ENCODE measurements around the gene ACSF2.
"Not testable (repeated sequence)": the region's sequence is repeated elsewhere in the genome, so short reads cannot be mapped to it uniquely, and the experiment has no call there.

Gene ACSF2

DNA sequence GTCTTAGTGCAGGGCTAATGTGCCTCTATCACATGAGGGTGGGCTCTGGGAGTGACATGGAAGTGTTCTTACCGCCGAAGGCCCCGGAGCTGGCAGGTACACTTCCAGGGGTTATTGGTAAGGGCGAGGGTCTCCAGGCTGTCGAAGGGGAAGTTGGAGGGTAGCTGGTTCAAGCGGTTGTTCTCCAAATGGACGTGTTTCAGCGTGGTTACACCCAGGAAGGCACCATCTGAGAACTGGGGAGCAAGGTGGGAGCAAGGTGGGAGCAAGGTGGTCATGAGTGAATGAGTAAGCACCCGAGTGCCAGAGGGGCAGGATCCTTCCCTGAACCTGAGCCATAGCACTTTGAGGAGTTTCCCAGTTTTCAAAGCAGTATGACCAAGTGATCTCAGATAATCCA lies 39.6 kb downstream of the ACSF2 start:
- no peak for DNase-seq

- DNase-seq = peak; percentile 24
These were observed 40.5 kb downstream of the ACSF2 start for GRCh38 chr17:50466371-50467113.

DNA sequence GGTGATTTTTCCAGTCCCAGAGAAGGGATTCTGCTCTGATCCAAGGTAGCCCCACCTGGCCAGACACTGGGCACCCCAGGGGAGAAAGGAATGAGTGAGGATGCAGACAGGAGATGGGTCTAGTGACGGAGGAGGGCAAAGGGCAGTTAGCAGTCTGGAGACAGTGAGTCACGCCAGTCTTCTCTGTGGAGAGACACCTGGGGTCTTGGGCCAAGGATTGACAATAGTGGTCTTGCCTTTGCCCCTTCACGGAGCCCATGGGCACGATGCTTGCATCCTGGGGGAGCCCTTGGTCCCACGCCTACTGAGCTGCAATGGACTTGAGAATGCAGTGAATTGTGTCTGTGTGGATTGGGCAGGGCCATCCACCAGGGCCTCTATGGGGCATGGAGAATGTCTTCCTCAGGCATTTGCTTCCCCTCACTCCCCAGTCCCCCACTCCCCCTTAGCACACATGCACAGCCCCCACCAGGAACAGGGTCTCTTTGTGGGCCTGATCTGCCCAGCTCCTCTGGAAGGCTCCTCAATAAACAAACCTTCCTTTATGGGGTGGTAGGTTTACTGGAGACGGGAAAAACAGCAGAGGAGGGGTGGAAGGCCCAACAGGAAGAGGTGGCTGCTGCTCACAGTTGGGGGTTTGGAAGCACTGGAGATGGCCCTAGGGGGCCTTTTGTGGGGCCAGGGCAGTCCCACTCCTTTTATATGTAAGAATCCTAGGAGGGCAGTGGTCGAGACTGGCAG lies 41.3 kb downstream of the ACSF2 start:
- no peak for DNase-seq

- no peak for DNase-seq
These were observed 41.9 kb downstream of the ACSF2 start for GRCh38 chr17:50467855-50468303.

DNA sequence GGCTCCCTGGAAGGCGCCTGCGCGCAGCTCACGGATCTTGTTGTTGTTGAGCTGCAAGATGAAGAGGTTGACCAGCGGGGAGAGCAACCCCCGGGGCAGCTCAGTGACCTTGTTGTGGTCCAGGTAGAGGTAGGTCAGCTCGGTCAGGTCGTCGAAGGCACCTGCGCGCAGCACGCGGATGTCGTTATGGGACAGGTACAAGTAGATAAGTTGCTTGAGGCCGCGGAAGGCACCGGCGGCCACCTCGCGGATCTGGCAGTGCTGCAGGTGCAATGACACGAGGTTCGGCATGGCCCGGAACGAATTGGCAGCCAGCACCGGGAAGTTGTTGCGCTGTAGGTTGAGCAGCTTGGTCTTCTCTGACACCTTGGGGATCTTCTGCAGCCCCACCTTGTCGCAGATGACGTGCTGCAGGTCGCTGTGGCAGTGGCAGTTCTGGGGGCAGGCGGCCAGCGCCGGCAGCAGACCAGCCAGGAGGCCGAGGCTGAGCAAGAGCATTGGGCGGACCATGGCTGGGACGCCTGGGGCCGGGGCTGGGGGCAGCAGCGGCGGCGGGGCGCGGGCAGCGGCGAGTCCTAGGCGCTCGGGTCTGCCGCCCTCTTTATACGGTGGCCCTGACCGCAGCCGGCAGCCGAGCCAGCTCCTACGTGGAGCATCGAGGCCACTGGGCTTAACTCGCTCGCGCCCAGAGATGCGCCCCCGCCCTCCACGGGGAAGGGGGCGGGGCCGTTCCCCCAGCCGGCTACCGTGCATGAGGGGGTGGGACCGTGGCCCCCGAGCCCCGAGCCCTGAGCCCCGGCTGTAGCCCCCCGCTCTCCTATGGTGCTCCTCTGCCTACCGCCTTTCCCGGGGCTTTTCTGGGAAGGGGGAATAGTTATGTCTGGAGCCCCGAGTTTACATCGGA lies 42.5 kb downstream of the ACSF2 start, which contains the start of gene CHAD:
Gene CHAD, minus strand, starts transcription at position 577 of the 904 bp plus-strand sequence. Its CDS starts 67 bp downstream, at position 510.
- DNase-seq = no peak

- DNase-seq = peak; percentile 12
These were observed 43.2 kb downstream of the ACSF2 start for GRCh38 chr17:50469208-50469605.

DNA sequence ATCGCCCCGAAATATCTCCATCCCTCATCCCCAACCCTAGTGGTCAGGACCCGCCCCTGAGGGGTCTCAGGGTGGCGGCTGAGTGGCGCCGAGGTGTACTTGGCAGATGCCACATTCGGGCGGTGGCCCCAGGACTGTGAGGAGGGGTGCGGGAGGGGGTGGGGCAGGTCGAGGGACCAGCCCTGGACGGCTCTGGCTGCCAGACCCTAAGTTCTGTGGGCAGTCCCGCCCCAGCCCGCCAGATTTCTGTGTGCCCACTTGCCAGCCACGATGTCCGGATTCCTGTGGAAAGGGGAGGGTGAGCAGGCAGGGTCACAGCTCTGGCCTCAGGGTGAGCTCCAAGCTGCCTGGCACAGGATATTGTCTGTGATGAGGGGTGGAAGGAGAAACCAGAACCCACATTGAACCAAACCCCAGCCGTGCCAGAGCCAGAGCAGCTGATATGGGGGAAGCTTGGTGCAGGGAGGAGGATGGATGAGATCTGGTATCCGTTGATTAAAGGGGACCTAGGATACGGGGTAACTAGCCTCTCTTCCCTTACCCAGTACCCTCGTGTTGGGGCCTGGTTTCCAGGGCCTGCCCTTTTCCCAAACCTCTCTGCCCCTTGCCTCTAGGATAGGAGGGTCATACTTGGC lies 43.8 kb downstream of the ACSF2 start:
- DNase-seq = no peak

- no peak for DNase-seq
These were observed 44.4 kb downstream of the ACSF2 start for GRCh38 chr17:50470426-50470825.

GRCh38 chr17:50471009-50471905 lies 45.2 kb downstream of the ACSF2 start:
- DNase-seq = no peak

DNA sequence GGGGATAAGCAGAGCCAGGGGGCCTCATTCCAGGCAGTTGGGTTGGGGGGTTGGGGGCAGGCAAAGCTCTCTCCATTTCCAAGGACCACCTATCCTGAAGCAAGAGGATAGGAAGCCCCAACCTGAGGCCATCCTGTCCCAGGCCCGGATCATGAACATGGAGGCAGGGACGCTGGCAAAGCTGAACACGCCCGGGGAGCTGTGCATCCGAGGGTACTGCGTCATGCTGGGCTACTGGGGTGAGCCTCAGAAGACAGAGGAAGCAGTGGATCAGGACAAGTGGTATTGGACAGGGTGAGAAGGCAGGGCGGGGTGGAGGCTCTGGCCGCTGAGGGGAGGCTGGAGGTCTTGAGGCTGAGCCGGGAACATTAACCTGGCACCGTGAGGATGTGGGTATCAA lies 46.3 kb downstream of the ACSF2 start:
- DNase-seq = no peak

DNA sequence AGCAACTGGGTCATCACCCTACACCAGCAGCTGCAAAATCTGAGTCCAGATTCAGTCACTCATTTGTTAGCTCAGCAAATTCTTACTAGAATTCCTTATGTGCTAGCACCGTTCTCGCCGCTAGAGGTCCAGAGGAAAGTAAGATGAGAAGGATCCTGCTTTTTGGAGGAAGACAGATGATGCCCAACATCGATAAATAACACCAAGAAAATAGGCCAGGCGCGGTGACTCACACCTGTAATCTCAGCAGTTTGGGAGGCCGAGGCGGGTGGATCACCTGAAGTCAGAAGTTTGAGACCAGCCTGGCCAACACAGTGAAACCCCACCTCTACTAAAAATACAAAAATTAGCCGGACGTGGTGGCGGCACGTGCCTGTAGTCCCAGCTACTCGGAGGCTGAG lies 46.7 kb downstream of the ACSF2 start:
- DNase-seq = not testable (repeated sequence)

DNA sequence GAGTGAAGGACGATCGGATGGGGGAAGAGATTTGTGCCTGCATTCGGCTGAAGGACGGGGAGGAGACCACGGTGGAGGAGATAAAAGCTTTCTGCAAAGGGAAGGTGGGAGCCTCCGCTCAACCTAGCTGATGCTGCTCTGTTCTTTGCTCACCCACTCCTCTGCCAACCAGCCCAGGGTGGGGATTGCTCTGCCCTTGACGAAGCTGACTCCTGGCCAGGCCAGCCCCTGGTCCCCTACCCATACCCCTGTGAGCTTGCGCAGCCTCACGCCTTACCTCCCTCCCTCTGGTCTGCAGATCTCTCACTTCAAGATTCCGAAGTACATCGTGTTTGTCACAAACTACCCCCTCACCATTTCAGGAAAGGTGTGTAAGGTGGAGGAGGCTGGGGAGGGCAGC lies 47.9 kb downstream of the ACSF2 start:
- DNase-seq = no peak

DNA sequence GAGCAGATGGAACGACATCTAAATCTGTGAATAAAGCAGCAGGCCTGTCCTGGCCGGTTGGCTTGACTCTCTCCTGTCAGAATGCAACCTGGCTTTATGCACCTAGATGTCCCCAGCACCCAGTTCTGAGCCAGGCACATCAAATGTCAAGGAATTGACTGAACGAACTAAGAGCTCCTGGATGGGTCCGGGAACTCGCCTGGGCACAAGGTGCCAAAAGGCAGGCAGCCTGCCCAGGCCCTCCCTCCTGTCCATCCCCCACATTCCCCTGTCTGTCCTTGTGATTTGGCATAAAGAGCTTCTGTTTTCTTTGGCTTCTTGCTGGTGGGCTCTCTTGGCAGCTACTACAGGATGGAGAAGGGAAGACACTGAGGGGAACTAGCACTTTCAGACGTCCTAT lies 48.5 kb downstream of the ACSF2 start:
- DNase-seq = no peak

DNA sequence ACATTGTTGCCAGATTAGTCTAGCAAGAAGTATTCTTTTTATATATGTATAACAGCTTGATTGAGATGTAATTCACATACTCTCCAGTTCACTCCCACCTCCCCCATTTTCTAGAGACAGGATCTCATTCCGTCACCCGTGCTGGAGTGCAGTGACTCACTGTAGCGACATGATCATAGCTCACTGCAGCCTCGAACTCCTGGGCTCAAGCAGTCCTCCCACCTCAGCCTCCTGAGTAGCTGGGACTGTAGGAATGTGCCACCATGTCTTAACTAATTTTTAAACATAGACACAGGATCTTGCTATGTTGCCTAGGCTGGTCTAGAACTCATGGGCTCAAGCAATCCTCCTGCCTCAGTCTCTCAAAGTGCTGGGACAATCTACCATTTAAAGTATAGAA lies 49.3 kb downstream of the ACSF2 start:
- DNase-seq = no peak

- not testable (repeated sequence) for DNase-seq
These were observed 49.9 kb downstream of the ACSF2 start for GRCh38 chr17:50475775-50476544.

DNA sequence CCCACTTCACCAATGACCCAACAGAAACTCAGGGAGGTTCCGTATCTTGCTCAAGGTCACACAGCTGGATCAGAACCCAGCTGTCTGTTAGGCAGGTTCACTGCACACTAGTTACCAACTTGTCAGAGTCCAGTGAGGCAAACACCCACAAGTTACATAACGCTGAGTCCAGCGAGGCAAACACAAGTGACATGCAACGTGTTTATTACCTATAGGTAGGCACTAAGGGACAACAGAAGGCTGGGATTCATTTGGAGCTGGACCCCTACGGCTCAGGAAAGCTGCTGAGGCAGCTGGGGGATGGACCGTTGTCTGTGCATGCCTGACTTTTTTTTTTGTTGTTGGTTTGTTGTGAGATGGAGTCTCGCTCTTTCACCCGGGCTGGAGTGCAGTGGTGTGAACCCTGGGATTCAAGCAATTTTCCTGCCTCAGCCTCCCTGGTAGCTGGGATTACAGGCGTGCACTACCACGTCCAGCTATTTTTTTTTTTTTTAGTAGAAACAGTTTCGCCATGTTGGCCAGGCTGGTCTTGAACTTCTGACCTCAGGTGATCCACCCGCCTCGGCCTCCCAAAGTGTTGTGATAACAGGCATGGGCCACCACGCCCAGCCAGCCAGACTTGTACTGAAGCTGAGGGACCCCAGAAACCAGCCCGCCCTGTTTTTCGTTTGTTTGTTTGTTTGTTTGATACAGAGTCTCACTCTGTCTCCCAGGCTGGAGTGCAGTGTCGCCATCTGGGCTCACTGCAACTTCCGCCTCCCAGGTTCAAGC lies 50.7 kb downstream of the ACSF2 start:
- DNase-seq = no peak

- no peak for DNase-seq
These were observed 52.0 kb downstream of the ACSF2 start for GRCh38 chr17:50477976-50478375.

DNA sequence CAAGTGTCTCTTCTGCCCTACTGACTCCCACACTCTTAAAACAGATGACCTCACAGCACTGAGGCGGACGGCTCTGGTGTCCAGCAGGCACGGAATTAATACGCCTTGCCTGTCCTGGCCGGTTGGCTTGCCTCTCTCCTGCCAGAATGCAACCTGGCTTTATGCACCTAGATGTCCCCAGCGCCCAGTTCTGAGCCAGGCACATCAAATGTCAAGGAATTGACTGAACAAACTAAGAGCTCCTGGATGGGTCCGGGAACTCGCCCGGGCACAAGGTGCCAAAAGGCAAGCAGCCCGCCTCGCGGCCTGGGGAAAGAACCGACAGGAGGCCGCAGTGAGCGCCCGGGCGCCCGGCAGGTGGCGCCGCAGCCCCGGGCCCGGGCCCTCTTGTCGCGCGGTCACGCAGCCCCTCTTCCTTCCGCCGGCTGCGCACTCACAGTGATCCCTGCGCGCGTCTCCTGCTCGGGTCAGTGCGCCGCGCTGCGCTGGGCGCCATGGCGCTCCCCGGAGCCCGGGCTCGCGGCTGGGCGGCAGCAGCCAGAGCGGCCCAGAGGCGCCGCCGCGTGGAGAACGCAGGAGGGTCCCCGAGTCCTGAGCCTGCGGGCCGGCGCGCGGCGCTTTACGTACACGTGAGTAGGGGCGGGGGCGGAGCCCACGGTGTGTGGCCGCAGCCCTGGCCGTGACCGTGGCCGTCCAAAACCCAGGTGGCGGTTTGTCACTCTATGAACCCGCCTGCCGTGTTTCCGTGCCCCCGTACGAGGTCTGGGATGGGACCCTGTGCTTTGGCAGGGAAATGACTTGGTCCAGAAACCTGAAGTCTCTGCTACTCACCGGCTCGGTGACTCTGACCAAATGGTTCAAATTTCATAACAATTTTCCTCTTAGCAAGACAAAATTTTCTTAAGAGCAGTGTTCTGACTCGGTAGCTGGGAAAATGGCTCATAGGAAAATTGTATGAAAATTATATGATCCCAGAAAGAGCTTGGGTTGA lies 52.7 kb downstream of the ACSF2 start, which contains the start of gene RSAD1:
Gene RSAD1, plus strand, starts transcription at position 470 of the 991 bp plus-strand sequence. Its CDS starts 25 bp downstream, at position 495.
- DNase-seq = peak; percentile 92
